GM20000 (cell line): Measurements from ENCODE around the gene ANKS1A.

Experiments used
- DNase-seq: peaks from one replicate; pipeline ENCODE4 v3.0.0; 2012; ENCODE audit warnings: low spot score
- TF ChIP-seq, protein P1 (sequence below): IDR thresholded peaks from 2 replicates; pipeline ENCODE4 v1.5.1; 2012; ENCODE audit warnings: mild to moderate bottlenecking, control low read depth; ENCODE audit errors: extremely low read depth, missing control alignments

The ANKS1A gene

DNA sequence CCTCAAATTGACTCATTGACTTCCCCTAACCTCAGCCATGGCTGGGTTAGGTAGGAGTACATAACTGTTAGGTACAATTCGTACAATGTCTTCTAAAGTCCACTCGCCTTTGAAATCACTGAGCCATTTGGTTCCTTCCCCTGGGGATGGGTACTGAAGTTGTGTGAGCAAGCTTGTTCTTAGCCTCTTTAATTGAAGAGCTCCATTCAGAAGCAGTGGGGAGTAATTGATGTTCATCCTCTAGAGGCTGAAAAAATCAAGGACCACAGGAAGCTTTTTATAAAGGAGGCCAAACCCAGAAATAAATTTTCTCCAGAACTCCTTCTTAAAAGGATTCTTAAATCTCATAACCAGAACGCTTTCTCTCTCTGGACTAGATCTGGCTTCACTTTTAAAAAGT is 60.6 kb downstream of the ANKS1A start:
- DNase-seq = no peak
- TF ChIP-seq, protein P1, sequence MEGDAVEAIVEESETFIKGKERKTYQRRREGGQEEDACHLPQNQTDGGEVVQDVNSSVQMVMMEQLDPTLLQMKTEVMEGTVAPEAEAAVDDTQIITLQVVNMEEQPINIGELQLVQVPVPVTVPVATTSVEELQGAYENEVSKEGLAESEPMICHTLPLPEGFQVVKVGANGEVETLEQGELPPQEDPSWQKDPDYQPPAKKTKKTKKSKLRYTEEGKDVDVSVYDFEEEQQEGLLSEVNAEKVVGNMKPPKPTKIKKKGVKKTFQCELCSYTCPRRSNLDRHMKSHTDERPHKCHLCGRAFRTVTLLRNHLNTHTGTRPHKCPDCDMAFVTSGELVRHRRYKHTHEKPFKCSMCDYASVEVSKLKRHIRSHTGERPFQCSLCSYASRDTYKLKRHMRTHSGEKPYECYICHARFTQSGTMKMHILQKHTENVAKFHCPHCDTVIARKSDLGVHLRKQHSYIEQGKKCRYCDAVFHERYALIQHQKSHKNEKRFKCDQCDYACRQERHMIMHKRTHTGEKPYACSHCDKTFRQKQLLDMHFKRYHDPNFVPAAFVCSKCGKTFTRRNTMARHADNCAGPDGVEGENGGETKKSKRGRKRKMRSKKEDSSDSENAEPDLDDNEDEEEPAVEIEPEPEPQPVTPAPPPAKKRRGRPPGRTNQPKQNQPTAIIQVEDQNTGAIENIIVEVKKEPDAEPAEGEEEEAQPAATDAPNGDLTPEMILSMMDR = no peak

DNA sequence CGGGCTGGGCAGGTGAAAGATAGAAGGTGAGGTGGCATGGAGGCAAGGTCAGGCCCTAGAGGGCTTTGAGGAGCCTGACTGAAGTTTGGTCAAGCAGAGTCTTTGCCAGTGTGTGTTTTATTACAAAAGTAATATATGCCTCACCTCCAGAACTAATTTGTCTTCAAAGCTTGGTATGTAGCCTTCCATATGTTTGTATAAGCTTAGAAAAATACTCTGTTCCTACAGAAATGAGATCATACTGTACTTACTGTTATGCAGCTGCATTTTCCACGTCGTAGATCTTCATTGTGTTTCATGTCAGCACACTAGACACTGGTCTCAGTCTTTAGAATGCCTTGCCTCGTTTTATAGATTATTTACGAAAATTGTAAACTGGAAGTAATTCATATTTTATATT is 61.8 kb downstream of the ANKS1A start:
- TF ChIP-seq, protein P1 = no peak
- no peak for DNase-seq

DNA sequence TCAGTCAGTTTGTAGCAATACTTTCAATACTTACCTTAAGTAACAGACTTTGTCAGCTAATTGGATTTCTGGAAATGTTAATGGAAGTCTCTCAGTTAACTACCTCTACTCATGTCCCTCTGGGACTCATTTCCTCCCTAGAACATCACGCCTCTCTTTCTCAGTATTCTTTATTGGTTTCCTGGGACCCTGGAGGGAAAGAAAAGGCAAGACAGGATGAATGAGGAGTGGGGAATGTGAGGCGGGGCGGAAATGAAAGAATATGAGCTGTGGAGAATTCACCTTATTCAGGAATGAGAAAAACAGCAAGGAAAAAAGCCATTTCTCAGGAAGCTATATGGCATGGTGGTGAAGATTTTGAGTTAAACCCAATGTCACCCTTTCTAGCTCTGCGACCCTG is 62.7 kb downstream of the ANKS1A start:
- DNase-seq = no peak
- TF ChIP-seq, protein P1 = no peak

DNA sequence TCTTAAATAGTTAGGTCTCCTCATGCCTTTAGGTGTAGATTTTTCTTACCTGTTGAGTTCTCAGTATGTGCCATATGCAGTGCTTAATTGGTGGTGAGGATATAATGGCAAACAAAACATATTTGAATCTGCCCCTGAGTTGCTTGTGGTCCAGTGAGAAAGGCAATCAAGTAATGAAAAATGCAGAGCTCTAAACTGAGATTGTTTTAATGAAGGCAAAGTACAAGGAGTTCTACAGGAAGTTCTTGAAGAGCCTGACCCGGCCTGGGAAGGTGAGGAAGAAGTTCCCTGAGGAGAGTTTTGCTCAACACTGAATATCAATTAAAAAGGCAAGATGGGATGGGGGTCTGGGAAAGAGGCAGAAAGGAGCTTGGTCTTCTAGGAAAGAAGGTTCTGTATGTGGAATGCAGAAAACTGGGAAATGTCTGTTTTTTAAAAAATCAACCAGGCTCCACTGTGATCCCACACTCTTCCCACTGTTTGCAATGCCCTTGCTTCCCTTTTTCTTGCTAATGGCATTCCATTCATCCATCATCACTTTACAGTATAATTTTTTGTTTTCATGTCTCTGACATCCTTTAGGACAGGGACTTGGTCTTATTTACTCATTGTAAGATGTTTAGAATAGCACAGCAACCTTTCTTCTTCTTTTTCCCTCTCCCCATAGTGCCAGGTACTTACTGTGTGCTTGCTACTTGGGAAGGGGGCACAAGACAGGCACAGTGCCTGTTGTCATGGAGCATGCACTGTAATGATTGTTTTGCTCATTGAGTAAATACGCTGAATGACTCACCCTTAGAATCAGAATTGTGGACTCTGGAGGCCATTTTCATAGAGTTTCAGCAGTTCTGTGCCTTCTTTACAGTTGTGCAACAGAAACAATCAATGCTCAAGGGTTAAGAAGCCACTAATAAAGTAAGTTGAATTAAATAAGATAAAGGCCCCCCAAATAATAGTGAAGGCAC is 64.3 kb downstream of the ANKS1A start:
- TF ChIP-seq, protein P1 = no peak

DNA sequence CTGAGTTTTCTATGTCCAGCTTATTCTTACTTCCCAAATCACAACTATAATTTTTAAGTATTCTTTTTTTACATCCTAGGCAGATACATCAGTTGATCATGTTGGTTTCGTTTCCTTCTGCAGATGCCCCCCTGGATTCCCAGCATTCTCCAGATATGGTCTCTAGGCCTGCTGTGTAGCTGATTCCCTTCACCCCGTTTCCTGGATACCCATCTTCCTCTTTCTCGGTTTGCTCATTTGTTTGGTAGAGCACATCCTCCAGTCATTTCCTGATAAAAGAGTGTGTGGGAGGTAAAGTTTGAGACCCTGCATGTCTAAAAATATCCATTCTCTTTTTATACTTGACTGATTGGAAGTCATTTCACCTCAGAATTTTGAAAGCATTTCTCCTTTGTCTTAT is 66.4 kb downstream of the ANKS1A start:
- no peak for DNase-seq
- TF ChIP-seq, protein P1 = no peak

More for the DNA sequence above, 64.3 kb downstream of the ANKS1A start:
- DNase-seq = no peak

DNA sequence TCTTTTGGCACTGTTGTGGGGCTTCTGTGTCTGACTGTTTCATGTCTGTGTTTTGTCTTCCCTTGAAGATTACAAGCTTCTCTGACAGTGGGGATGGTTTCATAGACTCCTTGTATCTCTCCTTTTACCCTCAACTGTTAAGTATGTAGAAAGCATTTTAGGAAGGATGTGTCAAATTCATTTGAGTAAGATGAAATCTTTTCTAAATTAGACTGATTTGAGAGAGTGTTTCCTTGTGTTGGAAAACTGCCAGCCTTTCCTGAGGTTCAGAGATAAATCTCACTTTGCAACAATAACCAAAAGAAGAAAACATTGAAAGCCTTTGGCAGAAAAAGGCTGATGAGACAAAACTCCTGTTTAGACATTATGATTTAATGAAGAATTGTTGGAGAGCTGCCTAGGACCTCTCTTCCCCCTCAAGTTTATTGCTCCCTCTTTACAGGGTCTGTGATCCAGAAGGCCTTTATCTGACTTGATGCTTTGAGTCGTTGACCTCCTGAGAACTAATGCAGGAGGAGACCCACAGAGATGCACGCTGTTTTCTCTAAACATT is 68.3 kb downstream of the ANKS1A start:
- TF ChIP-seq, protein P1 = no peak

DNA sequence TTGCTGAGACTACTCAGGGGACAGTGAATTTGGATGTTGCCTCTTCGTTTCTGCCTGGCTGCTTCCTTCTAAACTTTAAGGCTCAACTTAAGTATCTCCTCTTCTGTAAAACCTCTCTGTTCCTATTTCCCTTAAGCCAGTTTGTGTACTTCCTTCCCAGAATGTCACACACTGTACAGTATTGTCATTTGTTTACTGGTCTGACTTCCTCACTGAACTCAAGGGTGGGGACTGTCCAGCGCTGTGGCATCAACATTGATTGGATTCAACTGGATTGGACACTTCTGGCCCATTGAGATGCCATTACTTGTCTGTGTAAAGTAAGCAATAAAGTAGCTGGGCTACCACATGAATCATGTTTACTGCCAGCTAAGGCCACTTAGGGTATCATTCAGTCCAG is 69.7 kb downstream of the ANKS1A start:
- DNase-seq = no peak
- TF ChIP-seq, protein P1 = no peak

More for the DNA sequence above, 68.3 kb downstream of the ANKS1A start:
- DNase-seq = no peak
